Amniotic epithelial cell (primary cell): ENCODE measurements around the gene ALG10.
"Not testable (repeated sequence)": the region's sequence is repeated elsewhere in the genome, so short reads cannot be mapped to it uniquely, and the experiment has no call there.

Experiments used
- DNase-seq: peaks from one replicate; pipeline ENCODE4 v3.0.0-alpha.2; 2010; ENCODE audit warnings: low read depth

The ALG10 gene, protein sequence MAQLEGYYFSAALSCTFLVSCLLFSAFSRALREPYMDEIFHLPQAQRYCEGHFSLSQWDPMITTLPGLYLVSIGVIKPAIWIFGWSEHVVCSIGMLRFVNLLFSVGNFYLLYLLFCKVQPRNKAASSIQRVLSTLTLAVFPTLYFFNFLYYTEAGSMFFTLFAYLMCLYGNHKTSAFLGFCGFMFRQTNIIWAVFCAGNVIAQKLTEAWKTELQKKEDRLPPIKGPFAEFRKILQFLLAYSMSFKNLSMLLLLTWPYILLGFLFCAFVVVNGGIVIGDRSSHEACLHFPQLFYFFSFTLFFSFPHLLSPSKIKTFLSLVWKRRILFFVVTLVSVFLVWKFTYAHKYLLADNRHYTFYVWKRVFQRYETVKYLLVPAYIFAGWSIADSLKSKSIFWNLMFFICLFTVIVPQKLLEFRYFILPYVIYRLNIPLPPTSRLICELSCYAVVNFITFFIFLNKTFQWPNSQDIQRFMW

DNA sequence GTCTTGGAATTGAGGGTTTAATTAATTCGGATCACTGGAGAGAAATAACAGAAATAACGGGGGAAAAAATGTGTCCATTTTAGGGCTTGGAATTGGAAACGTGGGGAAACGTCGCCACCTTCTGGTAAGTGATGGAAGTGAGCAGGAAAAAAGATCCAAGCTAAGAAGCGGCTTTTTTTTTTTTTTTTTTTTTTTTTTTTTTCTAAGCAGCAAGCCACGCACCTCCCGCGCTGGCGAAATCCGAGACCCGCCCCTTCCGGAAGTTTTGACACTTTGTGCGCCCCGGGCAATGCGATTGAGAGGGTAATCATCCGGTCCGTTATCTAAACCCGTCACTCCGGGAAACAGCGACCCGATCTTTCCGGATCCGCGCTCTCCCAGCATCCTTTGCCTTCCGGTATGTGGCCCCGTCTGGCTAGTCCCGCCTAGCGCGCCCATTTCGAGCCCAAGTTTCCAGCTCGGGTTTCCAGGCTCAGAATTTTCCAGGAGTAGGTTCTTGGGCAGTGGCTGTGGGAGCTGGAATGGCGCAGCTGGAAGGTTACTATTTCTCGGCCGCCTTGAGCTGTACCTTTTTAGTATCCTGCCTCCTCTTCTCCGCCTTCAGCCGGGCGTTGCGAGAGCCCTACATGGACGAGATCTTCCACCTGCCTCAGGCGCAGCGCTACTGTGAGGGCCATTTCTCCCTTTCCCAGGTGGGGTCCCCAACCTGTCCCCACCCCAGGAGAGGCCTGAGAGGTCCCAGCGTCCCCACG lies at the start of gene ALG10:
TSS of gene ALG10 (plus strand) at position 418 of the 752 bp plus-strand sequence. CDS start at position 522, 104 bp downstream.
- DNase-seq: peak; percentile 96

DNA sequence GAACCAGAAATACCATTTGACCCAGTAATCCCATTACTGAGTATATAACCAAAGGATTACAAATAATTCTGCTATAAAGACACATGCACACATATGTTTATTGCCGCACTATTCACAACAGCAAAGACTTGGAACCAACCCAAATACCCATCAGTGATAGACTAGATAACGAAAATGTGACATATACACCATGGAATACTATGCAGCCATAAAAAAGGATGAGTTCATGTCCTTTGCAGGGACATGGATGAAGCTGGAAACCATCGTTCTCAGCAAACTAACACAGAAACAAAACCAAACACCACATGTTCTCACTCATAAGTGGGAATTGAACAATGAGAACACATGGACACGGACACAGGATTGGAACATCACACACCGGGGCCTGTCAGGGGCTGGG lies 49.4 kb upstream of the ALG10 start:
- DNase-seq: not testable (repeated sequence)

DNA sequence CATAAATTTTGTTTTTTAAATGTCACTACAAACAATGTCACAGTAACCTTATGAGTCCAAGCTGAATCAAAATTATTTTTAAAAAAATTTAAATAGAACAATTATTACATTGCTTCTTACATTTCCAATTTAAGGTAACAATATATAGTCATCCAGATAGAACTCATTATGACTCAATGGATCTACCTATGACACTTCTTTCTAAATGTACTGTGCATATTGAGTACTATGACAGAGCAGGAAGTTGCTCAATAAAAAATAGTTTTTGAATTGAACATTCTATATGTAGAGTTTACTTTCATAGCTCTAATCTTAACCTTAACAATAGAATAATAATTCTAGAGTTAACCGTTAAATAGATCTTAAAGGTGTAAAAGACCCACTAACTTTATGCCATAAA lies 44.4 kb upstream of the ALG10 start:
- DNase-seq: no peak

DNA sequence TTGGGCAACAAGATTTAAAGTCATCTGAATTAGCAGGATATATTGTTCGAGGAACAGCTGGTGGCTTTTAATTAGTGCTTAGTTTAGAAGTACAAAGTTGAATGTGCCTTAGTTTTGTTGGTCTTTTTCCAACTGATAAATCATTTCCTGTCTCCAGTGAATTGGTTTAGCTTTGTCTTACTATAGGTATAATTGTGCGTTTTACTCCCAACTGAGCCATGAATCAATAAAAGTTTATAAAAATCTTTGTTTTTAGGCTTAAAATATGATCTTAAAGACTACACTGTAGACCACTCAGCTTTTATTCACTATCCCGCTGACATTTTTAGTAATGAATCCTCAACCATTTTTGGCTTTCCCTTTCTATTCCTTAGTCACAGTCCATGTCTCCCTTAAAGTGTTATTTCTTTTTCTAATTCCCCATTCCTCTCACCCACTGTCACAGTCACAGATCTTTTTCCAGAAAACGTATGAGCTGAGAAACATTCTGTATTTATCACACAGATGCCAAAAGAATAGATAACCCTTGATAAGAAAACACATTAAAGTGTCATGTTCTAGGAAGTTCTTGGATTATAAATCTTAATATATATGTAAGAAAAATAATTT lies 34.0 kb upstream of the ALG10 start:
- no peak for DNase-seq

DNA sequence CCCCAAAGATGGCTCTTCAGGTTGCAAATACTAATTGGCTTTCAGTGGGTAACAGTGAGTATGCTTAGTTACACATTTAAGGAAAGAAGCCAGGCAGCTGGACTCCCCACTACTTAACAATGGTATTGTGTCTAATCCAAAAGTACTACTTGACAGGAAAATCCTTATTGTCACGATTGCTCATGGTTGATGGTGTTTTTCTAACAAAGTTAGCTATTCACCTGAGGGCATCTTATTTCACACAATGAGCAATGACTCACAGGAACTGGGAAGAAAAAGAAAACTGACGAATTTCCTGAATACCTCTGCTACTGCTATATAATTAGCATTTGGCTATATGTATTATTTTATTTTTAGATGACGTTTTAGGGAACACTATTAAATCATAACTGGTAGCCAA lies 33.4 kb upstream of the ALG10 start:
- no peak for DNase-seq

DNA sequence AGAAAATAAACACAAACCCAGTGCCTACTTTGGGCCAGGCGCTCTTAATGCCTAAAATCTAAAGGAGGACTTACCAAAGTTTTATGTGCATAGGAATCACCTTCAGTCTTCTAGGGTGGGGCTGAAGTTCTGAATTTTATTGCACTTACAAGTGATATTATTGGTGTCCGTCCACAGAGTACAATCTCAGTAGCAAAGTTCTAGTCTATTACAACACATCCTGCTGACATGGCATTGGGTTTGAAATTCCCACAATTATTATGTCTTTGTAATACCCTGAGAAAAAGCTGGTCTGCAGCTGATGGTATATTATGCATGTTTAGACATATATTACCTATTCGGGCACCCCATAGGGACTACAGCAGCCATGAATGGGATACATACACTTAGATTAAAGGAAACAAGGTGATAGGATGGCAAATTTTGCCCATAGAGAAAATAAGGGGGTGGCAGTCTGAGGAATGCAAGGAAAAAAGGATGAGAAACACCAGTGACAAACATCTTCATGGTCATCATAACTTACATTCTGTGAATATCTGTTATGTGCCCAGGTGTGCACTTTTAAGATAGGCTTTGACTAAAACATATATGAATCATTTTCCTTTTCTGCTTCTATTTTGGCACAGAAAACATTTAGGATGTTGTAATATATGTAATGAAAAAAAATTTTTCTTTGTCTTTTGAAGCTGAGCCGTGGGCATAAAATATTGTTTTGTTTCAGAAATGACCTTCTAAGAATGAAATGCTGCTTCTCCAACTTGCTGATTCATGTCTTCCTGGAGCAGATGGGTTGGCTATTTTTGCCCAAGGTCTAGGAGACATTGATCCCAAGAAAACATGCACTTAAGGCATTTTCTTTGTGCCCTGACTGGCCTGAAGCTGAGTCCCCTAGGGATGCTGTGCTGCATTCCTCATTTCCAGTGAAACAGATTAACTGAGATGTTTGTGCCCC lies 27.2 kb upstream of the ALG10 start:
- no peak for DNase-seq

DNA sequence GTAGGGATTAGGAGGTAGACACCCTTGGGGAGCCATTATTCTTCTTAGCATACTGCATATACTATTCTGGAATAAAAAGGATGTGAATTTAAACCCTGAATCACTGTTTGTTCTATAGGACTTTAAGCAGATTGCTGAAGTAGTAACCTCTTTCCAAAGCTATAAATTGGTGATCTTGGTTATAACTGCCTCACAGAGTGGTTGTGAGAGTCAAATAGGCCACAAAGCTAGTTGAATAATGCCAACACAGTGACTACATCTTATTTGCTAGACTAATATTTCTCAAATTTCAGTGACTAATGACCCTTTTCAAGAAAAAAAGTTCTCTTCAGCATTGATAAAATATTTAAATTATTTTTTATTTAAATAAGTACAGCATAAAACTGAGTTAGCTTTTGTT lies 13.5 kb upstream of the ALG10 start:
- DNase-seq: not testable (repeated sequence)

DNA sequence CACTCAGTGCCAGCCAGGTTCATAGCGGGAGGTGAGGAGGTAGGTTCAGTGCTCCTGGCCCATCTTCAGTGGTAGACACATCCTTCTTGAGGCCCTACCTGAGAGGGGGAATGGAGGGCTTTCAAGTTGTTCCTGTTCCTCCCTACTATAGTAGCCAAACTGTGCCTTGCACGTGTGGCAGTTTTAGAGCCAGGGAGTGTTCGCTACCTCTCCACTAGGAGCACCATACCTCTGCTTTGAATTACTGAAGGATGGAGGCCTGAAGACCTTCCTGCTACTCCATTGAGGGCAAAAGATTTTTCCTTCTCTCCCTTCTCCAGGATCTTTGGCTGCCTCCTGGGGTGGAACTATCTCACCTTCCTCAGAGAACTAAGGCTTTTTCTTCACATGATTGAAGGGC lies 5.9 kb upstream of the ALG10 start:
- DNase-seq: no peak

DNA sequence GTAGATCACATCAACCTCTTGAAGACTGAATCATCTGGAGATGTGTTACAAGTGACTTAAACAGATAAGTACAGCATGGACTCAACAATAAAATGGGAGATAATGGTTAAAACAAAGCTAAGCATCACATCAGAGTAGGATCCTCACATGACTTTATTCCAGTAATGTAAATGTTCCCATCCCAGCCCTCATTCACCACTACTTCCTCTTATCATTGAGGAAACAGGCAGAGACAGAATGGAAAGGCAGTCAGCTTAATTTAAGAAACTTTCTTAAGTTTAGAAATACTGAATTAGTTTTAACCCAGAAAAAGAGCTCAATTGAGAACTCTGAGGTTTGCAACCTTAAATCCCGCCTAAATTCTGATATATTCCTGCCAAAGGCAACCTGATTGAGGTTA lies 1.2 kb upstream of the ALG10 start:
- no peak for DNase-seq

DNA sequence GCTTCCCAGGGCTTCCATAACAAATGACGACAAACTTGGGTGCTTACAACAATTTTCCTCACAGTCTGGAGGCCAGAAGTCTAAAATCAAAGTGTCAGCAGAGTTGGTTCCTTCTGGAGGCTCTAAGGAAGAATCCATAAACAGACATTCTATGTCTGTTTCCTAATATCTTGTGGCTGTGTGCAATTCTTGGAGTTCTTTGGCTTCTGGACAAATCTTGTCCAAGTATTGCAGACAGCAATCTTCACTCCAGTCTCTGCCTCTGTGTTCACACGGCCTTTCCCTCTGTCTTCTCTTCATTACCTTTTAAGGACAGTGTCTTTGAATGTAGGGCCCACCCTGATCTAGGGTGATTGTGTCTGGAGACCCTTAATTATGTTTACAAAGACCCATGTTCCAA lies 5.4 kb downstream of the ALG10 start:
- DNase-seq: peak; percentile 79

DNA sequence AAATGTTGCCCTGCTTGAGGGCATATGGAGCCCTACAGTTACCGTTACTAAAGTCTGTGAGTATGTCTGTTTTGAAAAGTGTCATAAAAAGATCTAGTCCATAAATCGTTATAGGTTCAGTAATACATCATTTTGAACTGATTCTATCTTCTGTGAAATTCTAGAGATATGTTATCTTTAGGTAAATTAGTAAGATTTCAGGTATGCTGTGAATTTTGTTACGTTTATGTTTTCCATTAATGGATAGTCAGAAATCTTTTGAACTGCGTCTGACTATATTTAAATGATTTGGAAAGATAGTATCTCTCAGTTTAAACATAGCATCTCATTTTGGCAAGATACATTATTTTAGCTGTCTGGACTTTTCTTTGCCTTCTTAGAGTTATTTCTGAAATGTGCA lies 8.3 kb downstream of the ALG10 start:
- no peak for DNase-seq

DNA sequence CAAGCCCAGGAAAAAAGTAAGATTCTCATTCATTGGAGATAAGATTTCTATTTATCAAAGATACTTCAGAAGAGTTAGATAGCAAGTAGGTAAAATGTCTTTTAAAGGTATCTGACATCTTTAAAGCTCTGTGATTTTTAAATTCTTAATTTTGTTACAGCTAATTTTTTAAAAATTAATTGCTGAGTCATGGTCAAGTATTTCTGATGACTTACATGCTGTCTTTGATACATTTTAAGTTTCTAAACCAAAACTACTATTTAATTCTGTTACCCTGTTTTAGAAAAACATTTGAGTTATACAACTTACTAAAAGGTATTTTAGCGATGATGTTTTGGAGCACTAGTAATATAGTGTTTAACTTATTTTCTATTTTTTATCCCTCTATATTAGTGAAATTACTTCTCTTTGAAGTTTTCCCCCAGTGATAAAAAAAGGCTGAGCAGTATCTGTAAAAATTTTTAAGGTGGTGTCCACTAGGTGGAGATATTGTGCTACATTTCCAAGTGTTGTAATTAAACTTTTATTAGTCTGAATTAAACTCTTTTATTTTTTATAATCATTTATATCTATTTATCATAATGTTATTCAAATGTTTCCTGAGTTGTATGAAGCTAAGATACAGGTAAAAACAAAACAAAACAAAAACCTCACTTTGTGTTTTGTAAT lies 11.5 kb downstream of the ALG10 start:
- DNase-seq: peak; percentile 33

DNA sequence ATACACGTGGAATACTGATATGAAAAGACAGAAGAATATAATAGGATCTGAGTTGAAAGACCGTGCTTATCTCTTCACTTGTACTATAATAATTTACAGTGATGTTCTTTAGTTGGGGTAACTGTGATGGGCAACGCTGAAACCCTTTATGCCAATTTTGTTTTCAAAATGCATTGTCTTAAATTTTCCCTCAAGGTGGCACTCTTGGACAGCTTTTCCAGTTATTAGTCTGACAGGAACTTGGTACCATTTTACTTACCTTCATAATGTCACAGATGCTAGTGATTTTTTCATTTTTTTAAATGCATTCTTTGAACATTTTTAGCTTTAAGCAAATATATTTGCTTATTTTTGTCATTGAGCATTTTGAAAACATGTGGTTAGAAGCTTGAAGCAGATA lies 16.1 kb downstream of the ALG10 start:
- DNase-seq: peak; percentile 11

DNA sequence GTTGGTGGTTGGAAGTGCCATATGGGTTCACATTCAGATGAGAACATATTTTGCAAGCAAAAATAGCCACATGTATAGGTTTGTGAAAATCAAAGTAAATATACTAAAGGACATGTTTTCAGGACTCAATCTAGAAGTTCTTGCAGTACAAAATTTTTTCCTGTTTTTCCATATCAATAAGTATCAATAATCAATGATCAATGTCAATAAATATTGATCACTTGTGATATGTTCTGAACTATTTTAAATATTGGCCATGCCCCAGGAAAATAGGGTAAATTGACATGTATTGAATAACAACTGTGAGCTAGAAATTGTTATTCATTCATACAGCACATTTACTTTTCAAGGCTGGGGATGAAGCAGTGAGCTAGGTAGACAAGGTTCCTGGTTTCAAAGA lies 24.3 kb downstream of the ALG10 start:
- no peak for DNase-seq

DNA sequence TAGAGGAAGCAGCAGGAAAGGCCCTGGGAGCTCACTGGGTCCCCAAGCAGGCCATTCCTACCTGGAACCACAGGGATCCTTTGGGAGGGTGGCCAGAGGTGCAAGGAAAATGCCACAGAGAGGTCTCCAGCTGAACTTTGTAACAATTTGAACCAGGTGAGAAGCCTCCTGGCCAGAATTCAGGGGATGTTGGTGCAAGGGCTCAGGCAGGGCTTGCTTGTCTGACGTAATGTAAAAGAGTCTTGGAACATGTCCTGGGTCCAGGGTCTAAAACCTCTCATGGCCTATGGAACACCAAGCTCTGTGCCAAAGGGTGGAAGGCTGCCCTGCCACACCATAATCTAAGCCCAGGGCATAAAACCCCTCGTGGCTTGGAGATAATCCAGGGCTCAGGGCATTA lies 25.6 kb downstream of the ALG10 start:
- DNase-seq: not testable (repeated sequence)

DNA sequence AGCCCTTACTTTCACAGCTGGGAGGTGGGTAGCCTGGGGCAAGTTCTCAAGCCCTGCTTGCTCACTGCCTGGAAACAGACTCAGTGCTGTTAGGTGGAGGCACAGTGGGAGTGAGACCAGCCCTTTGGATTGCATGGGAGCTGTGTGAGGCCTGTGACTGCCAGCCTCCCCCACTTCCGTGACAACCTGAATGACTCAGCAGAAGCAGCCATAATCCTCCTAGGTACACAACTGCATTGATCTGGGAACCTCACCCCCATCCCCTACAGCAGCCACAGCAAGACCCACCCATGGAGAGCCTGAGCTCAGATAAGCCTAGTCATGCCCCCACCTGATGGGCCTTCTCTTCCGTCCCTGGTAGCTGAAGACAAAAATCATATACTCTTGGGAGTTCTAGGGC lies 26.4 kb downstream of the ALG10 start:
- DNase-seq: no peak

DNA sequence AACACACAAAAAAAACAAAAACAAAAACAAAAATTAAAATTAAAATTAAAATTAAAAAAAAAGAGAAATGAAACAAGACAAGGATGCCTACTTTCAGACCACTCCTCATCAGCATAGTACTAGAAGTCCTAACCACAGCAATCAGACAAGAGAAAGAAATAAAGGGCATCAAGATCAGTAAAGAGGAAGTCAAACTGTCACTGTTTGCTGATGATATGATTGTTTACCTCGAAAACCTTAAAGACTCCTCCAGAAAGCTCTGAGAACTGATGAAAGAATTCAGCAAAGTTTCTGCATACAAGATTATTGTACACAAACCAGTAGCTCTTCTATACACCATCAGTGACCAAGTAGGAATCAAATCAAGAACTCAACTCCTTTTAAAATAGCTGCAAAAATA lies 29.2 kb downstream of the ALG10 start:
- no peak for DNase-seq

DNA sequence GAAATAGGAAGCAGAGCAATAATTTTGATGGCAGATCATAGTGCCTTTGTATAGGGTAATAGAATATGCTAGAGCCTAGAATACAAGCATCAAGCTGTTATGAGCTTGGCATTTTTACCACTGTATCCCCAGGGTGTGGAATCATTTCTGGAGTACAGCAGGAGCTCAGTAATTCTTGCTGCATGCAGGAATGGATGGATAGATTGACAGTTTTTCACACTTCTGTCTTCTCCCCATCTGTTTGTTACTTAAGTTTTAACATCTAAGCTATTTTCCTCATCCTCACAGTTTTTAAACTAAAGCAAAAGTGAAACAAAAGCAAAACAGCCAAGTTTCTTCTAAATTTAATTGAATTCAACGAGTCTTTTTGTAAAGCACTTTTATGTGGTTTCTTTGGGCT lies 32.6 kb downstream of the ALG10 start:
- no peak for DNase-seq
